GM12892 (cell line): ENCODE results near the gene TBC1D4.

ENCODE experiments used
- POLR2A ChIP-seq: IDR thresholded peaks from 2 replicates; pipeline ENCODE4 v1.6.1; 2011; ENCODE audit warnings: low read depth, low read length, control low read depth
- POLR2AphosphoS5 ChIP-seq: IDR thresholded peaks from 2 replicates; pipeline ENCODE4 v1.6.1; 2011; ENCODE audit warnings: low read depth, low read length, control low read depth
- TAF1 ChIP-seq: IDR thresholded peaks from 2 replicates; pipeline ENCODE4 v1.6.1; 2011; ENCODE audit warnings: low read depth, mild to moderate bottlenecking, control low read depth, low read length, borderline replicate concordance

DNA sequence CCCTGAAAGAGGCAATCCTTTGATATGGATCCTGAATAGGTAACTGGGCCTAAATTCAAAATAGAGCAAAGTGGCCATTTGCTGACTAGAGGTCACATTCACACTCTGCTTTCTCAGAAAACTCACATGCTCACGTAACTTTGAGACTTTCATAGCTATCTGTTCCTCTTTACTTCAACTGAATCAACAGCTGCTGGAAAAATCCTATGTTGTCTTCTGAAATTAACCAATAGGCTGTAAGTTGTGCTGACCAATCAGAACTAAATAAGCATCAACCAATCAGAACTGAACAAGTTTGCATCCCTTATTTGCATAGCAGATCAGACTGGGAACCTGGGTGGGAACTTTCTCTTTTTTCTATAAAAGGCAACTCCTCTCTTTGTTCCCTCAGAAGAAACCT lies 24.0 kb upstream of the TBC1D4 start:
- no peak for TF ChIP-seq POLR2AphosphoS5
- TF ChIP-seq POLR2A = no peak
- no peak for TF ChIP-seq TAF1
